8988T (cell line): ENCODE data around the gene OR51B5.
"Not testable (repeated sequence)": the region's sequence is repeated elsewhere in the genome, so short reads cannot be mapped to it uniquely, and the experiment has no call there.

Source experiments
- DNase-seq: peaks from one replicate; pipeline ENCODE4 v3.0.0; 2011

Gene OR51B5, protein sequence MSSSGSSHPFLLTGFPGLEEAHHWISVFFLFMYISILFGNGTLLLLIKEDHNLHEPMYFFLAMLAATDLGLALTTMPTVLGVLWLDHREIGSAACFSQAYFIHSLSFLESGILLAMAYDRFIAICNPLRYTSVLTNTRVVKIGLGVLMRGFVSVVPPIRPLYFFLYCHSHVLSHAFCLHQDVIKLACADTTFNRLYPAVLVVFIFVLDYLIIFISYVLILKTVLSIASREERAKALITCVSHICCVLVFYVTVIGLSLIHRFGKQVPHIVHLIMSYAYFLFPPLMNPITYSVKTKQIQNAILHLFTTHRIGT

GRCh38 chr11:5343474-5344335, at the start of gene OR51B5:
Gene OR51B5 (minus strand): TSS chr11:5343524. CDS start chr11:5343524, 0 bp downstream.
- DNase-seq, result no peak

GRCh38 chr11:5390210-5390609, 46.9 kb upstream of the OR51B5 start:
- DNase-seq, result no peak

GRCh38 chr11:5384335-5384734, 41.0 kb upstream of the OR51B5 start:
- DNase-seq, result no peak

- DNase-seq, result no peak
Measured at GRCh38 chr11:5383576-5383975, 40.3 kb upstream of the OR51B5 start, which contains the start of gene OR51M1. Gene OR51M1 (plus strand): TSS chr11:5383812. CDS start chr11:5389399, 5,587 bp downstream.

DNA sequence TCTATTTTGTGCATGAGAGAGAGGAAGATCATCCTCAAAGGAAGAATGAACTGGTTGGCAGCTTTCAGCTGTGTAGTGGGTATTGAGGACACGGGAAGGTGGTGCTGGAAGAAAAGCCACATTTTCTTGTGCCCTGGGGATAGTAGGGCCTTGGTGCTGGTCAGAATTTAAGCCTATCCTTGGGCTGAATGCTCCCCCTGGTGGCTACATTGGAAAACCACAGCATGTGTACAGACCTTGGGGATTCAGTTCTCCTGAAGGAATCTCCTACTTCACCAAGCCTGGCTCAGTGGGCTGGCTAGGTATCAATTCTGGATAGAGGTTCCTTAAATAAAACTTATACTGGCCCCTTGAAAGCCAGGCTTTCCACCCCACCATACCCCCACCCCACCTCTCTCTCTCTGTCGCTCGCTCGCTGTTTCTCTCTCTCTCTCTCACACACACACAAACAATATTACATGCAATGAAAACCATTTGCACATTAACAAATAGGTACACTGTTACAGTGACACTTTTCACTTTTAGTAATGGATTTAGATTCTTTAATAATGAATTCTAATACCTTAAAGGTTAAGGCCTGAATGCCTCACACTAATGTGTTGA, 37.5 kb upstream of the OR51B5 start:
- DNase-seq, result peak; percentile 24

- DNase-seq, result no peak
Measured at GRCh38 chr11:5369789-5370188, 26.5 kb upstream of the OR51B5 start.

- no peak for DNase-seq
Measured at GRCh38 chr11:5368502-5369043, 25.2 kb upstream of the OR51B5 start.

DNA sequence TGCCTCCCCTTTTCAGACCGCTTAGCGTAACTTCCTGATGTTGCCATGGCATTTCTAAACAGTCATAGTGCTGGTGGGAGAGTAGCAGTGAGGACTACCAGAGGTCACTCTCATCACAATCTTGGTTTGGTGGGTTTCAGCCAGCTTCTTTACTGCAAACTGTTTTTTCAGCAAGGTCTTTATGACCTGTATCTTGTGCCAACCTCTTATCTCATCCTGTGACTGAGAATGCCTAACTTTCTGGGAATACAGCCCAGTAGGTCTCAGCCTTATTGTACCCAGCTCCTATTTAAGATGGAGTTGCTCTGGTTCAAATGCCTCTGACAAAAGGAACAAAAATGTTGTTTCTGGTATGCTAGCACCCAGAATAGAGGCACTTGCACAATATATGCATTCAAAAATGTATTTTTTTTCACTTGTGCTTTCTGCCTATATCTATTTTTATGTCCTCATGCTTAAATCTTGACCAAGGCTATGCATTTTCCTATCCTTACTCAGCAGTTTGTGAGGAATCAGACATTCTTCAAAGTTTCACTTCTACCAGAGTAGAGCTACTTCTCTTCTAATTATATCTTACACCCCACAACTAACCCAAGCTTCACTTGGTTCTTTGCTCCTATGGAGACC, 24.2 kb upstream of the OR51B5 start:
- DNase-seq, result no peak

DNA sequence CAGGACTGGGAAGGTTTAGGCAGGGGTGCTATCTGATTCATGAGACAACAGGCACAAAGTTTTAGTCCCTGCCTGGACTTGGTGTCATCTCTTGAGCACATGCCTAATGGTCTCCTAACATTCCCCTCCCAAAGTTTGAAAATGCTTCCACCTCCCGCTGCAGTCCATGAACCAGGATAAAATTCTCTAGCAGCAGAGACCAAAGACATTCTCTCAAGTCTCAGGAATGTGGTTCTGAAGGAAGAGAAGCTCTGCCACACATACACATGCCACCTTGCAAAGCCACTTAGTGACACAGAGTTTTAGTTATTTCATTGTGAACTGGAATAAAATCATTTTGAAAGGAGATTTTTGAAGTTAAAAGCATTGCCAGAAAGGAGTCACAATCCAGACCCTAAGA, 23.5 kb upstream of the OR51B5 start:
- DNase-seq, result no peak

GRCh38 chr11:5366365-5366764, 23.0 kb upstream of the OR51B5 start:
- DNase-seq, result not testable (repeated sequence)

DNA sequence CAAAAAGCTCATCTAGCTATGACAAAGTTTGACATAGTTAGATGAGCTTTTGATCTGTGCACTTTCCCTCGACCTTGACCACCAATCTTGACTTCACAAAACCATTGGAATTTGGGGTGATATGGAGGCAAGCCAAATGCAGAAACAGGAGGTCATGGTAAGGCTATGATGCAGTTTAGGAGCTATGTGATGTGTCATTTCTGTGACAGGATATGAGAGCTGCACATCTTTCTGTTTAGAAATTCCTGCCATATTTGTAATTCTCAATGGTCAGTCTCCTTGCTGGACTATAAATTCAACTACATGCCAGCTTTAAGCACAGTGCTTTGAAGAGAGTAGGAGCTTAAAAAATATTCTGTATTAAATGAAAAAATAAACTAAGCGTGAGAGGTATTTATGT, 20.9 kb upstream of the OR51B5 start:
- no peak for DNase-seq

DNA sequence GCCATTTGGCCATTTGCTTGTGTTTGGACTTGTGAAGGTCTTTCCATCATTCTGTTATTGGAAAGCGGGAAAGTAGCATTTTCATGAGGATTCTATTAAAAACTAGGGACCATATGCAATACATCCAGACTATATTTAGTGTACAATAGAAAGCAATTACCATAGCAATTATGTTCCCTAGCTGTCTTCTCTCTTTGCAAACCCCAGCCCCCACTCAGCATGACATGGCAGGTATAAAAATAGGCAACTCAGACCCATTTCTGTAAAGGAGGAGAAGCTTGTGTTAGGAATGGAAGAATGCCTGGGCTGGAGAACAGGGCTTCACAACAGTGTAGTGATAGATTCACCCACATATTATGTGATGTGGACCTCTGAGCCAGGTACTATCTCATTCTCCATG, 20.4 kb upstream of the OR51B5 start:
- no peak for DNase-seq

DNA sequence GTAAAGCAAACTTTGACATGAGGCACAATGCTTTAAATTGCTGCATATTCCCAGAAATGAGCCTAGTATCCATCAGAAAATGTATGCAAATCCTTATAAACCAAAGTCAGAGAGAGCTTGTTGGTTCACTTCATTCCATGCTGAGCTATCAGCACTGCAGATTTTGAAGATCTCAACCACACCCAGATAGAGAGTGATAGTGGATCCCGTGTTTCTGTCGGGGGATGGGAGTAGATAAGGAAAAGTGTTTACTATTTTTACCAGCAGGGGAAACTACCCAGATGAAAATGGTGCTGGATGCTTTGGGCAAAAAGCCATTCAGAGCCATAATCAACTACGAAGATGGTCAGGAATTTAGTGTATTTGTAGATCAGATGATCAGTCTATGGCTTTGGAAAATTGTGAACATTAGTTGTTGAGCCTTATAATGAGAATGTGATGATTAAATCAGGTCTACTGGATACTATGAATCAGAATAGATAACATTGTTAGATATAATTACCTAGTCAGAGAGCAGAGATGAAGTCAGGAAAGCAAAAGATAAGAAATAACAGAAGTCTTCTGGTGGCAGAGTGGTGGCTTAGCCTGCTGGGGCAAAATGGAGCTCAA, 18.8 kb upstream of the OR51B5 start:
- no peak for DNase-seq

GRCh38 chr11:5356031-5356430, 12.7 kb upstream of the OR51B5 start:
- DNase-seq, result not testable (repeated sequence)

DNA sequence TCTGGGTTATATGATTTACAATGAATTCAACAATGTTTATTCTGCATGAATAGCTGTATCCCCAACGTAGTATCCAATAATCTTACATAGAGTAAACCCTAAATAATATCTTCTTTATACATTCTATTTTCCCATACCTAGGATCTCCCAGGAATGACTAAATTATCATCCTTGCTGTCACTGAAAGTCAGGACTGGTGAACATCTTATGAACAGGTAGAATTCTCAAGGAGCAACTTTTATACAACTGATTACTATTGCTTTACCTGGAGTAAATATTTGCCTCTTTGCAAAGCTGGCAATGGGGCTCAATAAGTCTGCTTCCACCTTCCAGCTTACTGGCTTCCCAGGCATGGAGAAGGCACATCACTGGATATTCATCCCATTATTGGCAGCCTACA, 7.9 kb upstream of the OR51B5 start, which contains the start of gene OR51B6:
TSS of gene OR51B6 (plus strand) at position 301 of the 400 bp plus-strand sequence. CDS start at position 301, 0 bp downstream.
- no peak for DNase-seq

GRCh38 chr11:5349550-5349949, 6.2 kb upstream of the OR51B5 start:
- no peak for DNase-seq

DNA sequence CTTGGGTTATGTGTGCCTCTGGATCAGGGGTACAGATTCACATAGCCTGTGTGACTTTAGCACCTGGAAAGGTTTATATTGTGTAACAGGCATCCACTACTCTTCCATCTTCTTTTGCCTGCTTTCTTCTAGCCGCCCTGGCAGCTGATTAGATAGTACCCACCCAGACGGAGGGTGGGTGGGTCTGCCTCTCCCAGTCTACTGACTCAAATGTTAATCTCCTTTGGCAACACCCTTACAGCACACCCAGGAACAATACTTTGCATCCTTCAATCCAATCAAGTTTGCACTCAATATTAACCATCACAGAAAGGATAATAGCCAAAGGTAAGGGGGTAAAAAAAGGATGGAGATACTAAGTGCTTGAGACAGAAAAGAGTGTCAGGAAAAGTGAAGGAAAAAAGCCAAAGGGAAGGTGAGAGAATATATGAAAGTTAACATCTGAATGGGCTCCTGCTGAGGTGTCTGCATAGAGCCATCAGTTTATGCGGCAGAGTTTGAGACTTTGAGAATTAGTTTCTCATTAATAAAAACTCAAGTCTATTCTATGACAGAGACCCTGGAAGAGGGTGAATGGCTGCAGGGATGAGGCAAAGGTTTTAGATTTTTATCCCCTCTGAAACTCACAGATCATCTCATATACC, 5.3 kb upstream of the OR51B5 start:
- no peak for DNase-seq

DNA sequence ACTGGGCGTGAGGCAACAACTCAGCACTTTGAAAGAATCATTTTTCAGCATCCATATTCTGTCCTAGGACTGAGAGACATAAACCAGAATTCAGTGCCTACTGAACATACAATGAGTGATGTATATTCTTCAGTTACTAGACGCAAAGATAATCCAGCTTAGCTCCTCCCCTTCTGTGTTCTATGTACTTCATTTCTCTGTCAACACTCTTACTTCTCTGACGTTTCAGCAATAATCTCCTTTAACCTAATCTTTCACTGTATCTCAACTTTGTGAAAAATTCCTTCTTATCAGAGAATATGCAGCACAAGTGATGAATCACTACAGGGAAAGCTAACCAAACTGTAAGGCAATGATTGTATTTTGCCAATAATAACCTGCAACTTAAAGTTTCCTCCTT, 2.5 kb upstream of the OR51B5 start:
- DNase-seq, result no peak

DNA sequence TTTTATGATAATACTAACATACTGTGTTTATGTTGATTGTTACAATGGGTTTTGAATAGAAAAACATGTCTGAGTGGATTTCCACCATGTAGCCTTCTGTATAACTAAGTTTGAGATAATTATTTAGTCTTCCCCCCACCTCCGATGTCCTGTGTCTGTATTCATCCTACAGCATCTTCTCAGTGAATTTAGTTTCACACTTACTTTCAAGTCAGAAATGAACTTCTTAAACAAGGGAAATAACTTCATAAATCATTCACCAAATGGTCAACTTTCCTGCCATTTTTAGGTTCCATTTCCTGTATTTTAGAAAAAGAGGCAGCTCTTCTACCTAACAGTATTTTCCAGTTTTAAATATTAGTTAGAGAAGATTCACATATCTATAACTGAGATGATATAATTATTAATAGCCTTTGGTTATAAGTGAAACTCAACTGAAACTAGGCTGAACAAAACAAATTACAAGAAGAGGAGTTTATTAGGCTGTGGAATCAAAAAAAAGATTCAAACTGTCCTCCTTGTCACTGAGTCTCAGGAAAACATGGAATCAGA, 3.5 kb downstream of the OR51B5 start:
- no peak for DNase-seq

- DNase-seq, result not testable (repeated sequence)
Measured at GRCh38 chr11:5337253-5337652, 6.1 kb downstream of the OR51B5 start.

DNA sequence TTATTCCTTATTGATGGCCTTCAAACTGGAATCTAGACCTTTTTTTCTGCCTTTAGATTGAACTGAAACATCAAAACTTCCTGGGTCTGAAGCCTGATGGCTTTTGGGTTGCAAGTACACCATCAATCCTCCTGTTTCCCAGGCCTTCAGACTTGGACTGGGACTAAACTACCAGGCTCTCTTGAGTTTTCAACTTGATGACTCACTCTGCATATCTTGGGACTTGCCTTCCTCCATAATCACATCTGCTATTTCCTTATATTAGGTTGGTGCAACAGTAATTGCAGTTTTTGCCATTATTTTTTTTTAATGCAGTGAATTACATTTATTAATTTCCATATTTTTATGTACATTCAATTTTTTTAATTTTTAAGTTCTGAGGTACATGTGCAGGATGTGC, 7.0 kb downstream of the OR51B5 start:
- no peak for DNase-seq
